H9 (cell line): Measurements from ENCODE around the gene BTG4. TPM values are rescaled to one million over a fixed set of nuclear protein-coding genes. Genes with fewer than 3 reads are reported as not detected.

ENCODE experiments used
- DNase-seq: peaks from one replicate; pipeline ENCODE4 v3.0.0-alpha.2; 2017
- H2AFZ ChIP-seq: one replicate; pipeline ENCODE4 v1.6.1; 2013; ENCODE audit warnings: mild to moderate bottlenecking, low read length, control low read depth, moderate library complexity
- H2AK5ac ChIP-seq: 2 replicates; pipeline ENCODE4 v1.6.1; 2013; ENCODE audit warnings: low read length, control low read depth, mixed read lengths; ENCODE audit not compliant: insufficient read length
- H2BK120ac ChIP-seq: one replicate; pipeline ENCODE4 v1.6.1; 2013; ENCODE audit warnings: low read depth, mild to moderate bottlenecking, low read length, control low read depth, inconsistent platforms; ENCODE audit not compliant: poor library complexity, severe bottlenecking
- H2BK12ac ChIP-seq: 2 replicates; pipeline ENCODE4 v1.6.1; 2013; ENCODE audit warnings: low read length, control low read depth, mixed read lengths, low read depth; ENCODE audit not compliant: insufficient read length
- H2BK15ac ChIP-seq: 2 replicates; pipeline ENCODE4 v1.6.1; 2013; ENCODE audit warnings: low read depth, low read length, control low read depth
- H2BK20ac ChIP-seq: one replicate; pipeline ENCODE4 v1.6.1; 2013; ENCODE audit warnings: low read depth, mild to moderate bottlenecking, low read length, control low read depth, inconsistent platforms; ENCODE audit not compliant: poor library complexity, severe bottlenecking
- H2BK5ac ChIP-seq: 2 replicates; pipeline ENCODE4 v1.6.1; 2013; ENCODE audit warnings: low read length, control low read depth, mixed read lengths; ENCODE audit not compliant: insufficient read length
- H3K14ac ChIP-seq: 2 replicates; pipeline ENCODE4 v1.6.1; 2013; ENCODE audit warnings: low read length, control low read depth; ENCODE audit not compliant: insufficient read depth
- H3K18ac ChIP-seq: 2 replicates; pipeline ENCODE4 v1.6.1; 2013; ENCODE audit warnings: low read depth, mild to moderate bottlenecking, mixed read lengths, low read length, control low read depth; ENCODE audit not compliant: insufficient read length
- H3K23ac ChIP-seq: 2 replicates; pipeline ENCODE4 v1.6.1; 2013; ENCODE audit warnings: low read length, control low read depth, mixed read lengths, low read depth; ENCODE audit not compliant: insufficient read length
- H3K23me2 ChIP-seq: 2 replicates; pipeline ENCODE4 v1.6.1; 2013; ENCODE audit warnings: low read depth, mild to moderate bottlenecking, mixed read lengths, low read length, control low read depth; ENCODE audit not compliant: insufficient read length, poor library complexity, severe bottlenecking
- H3K27ac ChIP-seq: 2 replicates; pipeline ENCODE4 v1.5.1; 2013; ENCODE audit warnings: low read length, control low read depth, mixed read lengths, low read depth; ENCODE audit not compliant: insufficient read length
- H3K27me3 ChIP-seq: 2 replicates; pipeline ENCODE4 v1.6.1; 2013; ENCODE audit warnings: low read length, control low read depth, inconsistent platforms; ENCODE audit not compliant: insufficient read depth
- H3K4ac ChIP-seq: 2 replicates; pipeline ENCODE4 v1.6.1; 2013; ENCODE audit warnings: low read depth, mild to moderate bottlenecking, control low read depth, inconsistent platforms, low read length, moderate library complexity
- H3K4me1 ChIP-seq: 2 replicates; pipeline ENCODE4 v1.6.1; 2013; ENCODE audit warnings: low read length, control low read depth, inconsistent platforms; ENCODE audit not compliant: insufficient read depth
- H3K4me2 ChIP-seq: 2 replicates; pipeline ENCODE4 v1.6.1; 2013; ENCODE audit warnings: low read length, control low read depth, mixed read lengths; ENCODE audit not compliant: insufficient read length, insufficient read depth
- H3K56ac ChIP-seq: 2 replicates; pipeline ENCODE4 v1.6.1; 2013; ENCODE audit warnings: low read depth, mild to moderate bottlenecking, mixed read lengths, low read length, control low read depth; ENCODE audit not compliant: insufficient read length
- H3K79me1 ChIP-seq: 2 replicates; pipeline ENCODE4 v1.6.1; 2013; ENCODE audit warnings: low read depth, mild to moderate bottlenecking, moderate library complexity, low read length, control low read depth, inconsistent platforms; ENCODE audit not compliant: insufficient read depth, poor library complexity, severe bottlenecking
- H3K79me2 ChIP-seq: 2 replicates; pipeline ENCODE4 v1.6.1; 2013; ENCODE audit warnings: low read length, control low read depth, inconsistent platforms; ENCODE audit not compliant: insufficient read depth
- H3K9ac ChIP-seq: 2 replicates; pipeline ENCODE4 v1.6.1; 2013; ENCODE audit warnings: low read length, control low read depth, mixed read lengths; ENCODE audit not compliant: insufficient read length; ENCODE audit errors: extremely low read depth
- H3K9me3 ChIP-seq: one replicate; pipeline ENCODE4 v1.6.1; 2013; ENCODE audit warnings: low read depth, low read length, inconsistent platforms; ENCODE audit not compliant: control insufficient read depth
- H3T11ph ChIP-seq: one replicate; pipeline ENCODE4 v1.6.1; 2013; ENCODE audit warnings: mild to moderate bottlenecking, low read length, control low read depth, inconsistent platforms
- H4K20me1 ChIP-seq: one replicate; pipeline ENCODE4 v1.6.1; 2013; ENCODE audit not compliant: control insufficient read depth, insufficient read length, insufficient read depth
- H4K5ac ChIP-seq: 2 replicates; pipeline ENCODE4 v1.6.1; 2013; ENCODE audit warnings: low read depth, mild to moderate bottlenecking, mixed read lengths, low read length, control low read depth; ENCODE audit not compliant: insufficient read length
- H4K8ac ChIP-seq: replicated peaks from 2 replicates; pipeline ENCODE4 v1.6.1; 2013; ENCODE audit warnings: low read length, control low read depth, mixed read lengths, low read depth; ENCODE audit not compliant: insufficient read length
- H4K91ac ChIP-seq: 2 replicates; pipeline ENCODE4 v1.6.1; 2013; ENCODE audit warnings: low read depth, mild to moderate bottlenecking, moderate library complexity, mixed read lengths, low read length, control low read depth; ENCODE audit not compliant: insufficient read length
- H3K27ac Mint-ChIP-seq, 3 experiments: 2 replicates in 2 of 3; 3 replicates in 1 of 3; pipeline ENCODE4 v1.8.0; 2020 to 2021; ENCODE audit warnings: mixed read lengths in 3 of 3, mild to moderate bottlenecking in 1 of 3, moderate library complexity in 1 of 3
- H3K27me3 Mint-ChIP-seq: 2 replicates; pipeline ENCODE4 v1.8.0; 2021; ENCODE audit warnings: low read depth, mild to moderate bottlenecking, moderate library complexity, mixed read lengths
- H3K36me3 Mint-ChIP-seq, 3 experiments: 2 replicates in 2 of 3; 3 replicates in 1 of 3; pipeline ENCODE4 v1.8.0; 2020 to 2021; ENCODE audit warnings: low read depth in 3 of 3, mixed read lengths in 3 of 3; ENCODE audit not compliant: insufficient read depth in 1 of 3
- H3K4me1 Mint-ChIP-seq, 2 experiments: 2 replicates each; pipeline ENCODE4 v1.8.0; 2020; ENCODE audit warnings: mixed read lengths in 2 of 2
- H3K4me3 Mint-ChIP-seq, 2 experiments: 2 replicates in 1 of 2; 3 replicates in 1 of 2; pipeline ENCODE4 v1.8.0; 2020 to 2021; ENCODE audit warnings: mild to moderate bottlenecking in 2 of 2, mixed read lengths in 2 of 2, moderate library complexity in 1 of 2
- H3K9me3 Mint-ChIP-seq, 2 experiments: 2 replicates in 1 of 2; 3 replicates in 1 of 2; pipeline ENCODE4 v1.8.0; 2020; ENCODE audit warnings: mild to moderate bottlenecking in 2 of 2, mixed read lengths in 2 of 2, moderate library complexity in 1 of 2
- WGBS: extraction: QIAGEN DNeasy Blood & Tissue Kit; methylation state at CpG from one replicate; pipeline ENCODE4 v1.1.7; 2013; ENCODE audit warnings: missing lambda C conversion rate, low lambda C conversion rate, mixed read lengths; ENCODE audit not compliant: insufficient read length; ENCODE audit errors: extremely low coverage; 5-methylcytosine and 5-hydroxymethylcytosine counted together
- total RNA-seq: library from RNA; stranded (reverse); gene quantifications from 2 replicates; pipeline ENCODE4 v1.2.1, GENCODE V29; 2021
- TF ChIP-seq, protein P1 (sequence below): fragments of 200-600 bp; sonication (generic); conservative IDR thresholded peaks from 3 replicates; pipeline ENCODE4 v1.8.0; 2021; ENCODE audit warnings: antibody characterized with exemption, mild to moderate bottlenecking

The BTG4 gene
- total RNA-seq, 1 experiment from 2014 or later: not detected

DNA sequence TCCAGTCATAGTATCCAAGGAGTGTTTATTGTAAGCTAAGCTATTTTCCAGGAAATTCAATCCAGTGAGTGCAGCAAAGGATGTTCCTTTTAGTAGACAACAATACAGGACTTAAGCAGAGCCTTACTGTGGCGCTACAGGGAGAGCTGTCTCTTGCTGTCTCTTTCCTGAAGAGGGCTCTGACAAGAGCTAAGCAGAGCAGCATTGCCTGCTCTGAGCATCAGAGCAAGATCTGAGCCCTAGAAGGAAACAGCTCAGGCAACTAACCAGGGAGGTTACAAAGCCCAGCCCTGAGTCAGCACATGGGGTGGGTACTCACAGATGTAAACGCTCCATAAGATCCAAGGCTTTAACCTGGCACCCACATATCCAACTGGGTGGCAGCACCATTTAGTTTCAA lies 36.3 kb upstream of the BTG4 start:
- H4K20me1 ChIP-seq: no peaks in the 10 kb centered on the region
- H4K8ac ChIP-seq: no peak overlapping the region
- H3K27me3 ChIP-seq: no peaks in the 10 kb centered on the region
- H3K9me3 ChIP-seq: no peaks in the 10 kb centered on the region
- H3T11ph ChIP-seq: no peak overlapping the region
- Mint-ChIP-seq H3K4me3 (no peak overlapping the region), H3K9me3 (no peaks in the 10 kb centered on the region), H3K36me3 (no peaks in the 10 kb centered on the region), H3K27me3 (peaks cover 19% of the 10 kb centered on the region), H3K27ac (no peak overlapping the region), H3K4me1 (peaks cover 18 to 20% of the 10 kb centered on the region in 2 experiments)
- TF ChIP-seq, protein P1, sequence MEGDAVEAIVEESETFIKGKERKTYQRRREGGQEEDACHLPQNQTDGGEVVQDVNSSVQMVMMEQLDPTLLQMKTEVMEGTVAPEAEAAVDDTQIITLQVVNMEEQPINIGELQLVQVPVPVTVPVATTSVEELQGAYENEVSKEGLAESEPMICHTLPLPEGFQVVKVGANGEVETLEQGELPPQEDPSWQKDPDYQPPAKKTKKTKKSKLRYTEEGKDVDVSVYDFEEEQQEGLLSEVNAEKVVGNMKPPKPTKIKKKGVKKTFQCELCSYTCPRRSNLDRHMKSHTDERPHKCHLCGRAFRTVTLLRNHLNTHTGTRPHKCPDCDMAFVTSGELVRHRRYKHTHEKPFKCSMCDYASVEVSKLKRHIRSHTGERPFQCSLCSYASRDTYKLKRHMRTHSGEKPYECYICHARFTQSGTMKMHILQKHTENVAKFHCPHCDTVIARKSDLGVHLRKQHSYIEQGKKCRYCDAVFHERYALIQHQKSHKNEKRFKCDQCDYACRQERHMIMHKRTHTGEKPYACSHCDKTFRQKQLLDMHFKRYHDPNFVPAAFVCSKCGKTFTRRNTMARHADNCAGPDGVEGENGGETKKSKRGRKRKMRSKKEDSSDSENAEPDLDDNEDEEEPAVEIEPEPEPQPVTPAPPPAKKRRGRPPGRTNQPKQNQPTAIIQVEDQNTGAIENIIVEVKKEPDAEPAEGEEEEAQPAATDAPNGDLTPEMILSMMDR: no peak
- no peak overlapping the region for H2BK12ac ChIP-seq
- H2BK120ac ChIP-seq: no peak overlapping the region
- no peak overlapping the region for H3K23ac ChIP-seq
- H3K79me1 ChIP-seq: no peaks in the 10 kb centered on the region
- H2AK5ac ChIP-seq: no peak overlapping the region
- no peak overlapping the region for H4K5ac ChIP-seq
- no peak overlapping the region for H2AFZ ChIP-seq
- H3K27ac ChIP-seq: no peak overlapping the region
- WGBS: no CpG with 5 or more reads among the region's 2 CpGs
- H3K79me2 ChIP-seq: no peaks in the 10 kb centered on the region
- no peak overlapping the region for H4K91ac ChIP-seq
- peaks cover 5% of the 10 kb centered on the region; the same call in 1 of the 2 replicates for H3K4me1 ChIP-seq
- no peak overlapping the region for H3K9ac ChIP-seq
- no peak overlapping the region for H3K4me2 ChIP-seq
- H3K4ac ChIP-seq: no peak overlapping the region
- no peak overlapping the region for H3K56ac ChIP-seq
- H3K23me2 ChIP-seq: no peaks in the 10 kb centered on the region
- no peak overlapping the region for H2BK20ac ChIP-seq
- no peak overlapping the region for H3K18ac ChIP-seq
- no peak overlapping the region for H3K14ac ChIP-seq
- no peak for DNase-seq
- no peak overlapping the region for H2BK15ac ChIP-seq
- H2BK5ac ChIP-seq: no peak overlapping the region
